Right lobe of liver (tissue), 4 donors: ENCODE results near the gene BEST1.

ENCODE experiments used
- POLR2A ChIP-seq: fragments of 450-650 bp; IDR thresholded peaks from one replicate; pipeline ENCODE4 v1.6.1; 2017; ENCODE audit warnings: antibody characterized with exemption, mild to moderate bottlenecking
- TF ChIP-seq, protein P1 (sequence below), 4 donors: fragments of 200-600 bp in 3 of 4; fragments of 450-650 bp in 1 of 4; IDR thresholded peaks; one replicate each; pipeline versions ENCODE4 v1.5.1 to v1.8.0; 2016 to 2022; ENCODE audit warnings: antibody characterized with exemption in 4 of 4, mild to moderate bottlenecking in 2 of 4
- donor health status: DM: no; HTN: no; CAD: no.
- donor health status: DM: no; HTN: no; CAD: no.
- donor health status: DM: no; HTN: yes; CAD: no.

DNA sequence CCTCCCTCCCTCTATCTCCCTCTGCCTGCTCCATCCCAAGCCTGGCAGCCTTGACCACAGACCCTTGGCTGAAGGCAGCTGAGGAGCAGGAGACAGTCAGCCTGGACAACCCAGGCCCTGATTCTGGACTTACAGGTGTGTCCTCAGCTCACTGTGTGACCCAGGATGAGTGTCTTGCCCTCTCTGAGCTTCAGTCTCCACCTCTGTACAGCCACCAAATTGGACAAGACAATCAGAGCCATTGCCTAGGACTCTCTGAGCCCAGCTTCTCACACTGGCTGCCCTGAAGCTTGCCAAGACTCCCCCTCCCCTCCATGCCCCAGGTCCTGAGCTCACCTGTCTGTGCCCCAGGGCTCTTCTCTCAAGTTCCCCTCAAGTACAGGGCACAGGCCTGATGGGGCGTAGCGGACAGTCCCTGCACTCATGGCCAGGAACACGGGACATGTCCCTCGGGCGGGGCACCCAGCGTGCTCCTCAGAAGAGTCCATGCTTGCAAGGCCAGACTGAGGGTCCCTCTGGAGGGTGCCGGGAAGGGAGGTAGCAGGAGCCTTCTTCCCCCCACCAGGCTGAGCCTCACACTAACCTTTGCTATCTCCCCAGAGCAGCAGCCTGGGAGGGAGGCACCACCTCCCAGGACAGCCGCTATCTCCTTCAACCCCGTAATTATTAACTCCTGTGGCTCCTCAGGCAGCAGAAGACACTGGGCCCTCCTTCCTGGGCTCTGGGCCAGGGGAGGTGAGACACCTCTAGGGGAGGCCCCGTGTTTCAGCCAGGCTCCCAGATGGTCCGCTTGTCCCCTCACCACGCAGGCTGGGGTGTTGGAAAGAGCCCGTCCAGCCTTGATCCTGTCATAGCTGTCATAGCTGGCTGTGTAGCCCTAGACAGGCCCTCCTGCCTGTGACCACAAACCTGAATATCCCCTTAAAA lies 30.2 kb upstream of the BEST1 start:
- TF ChIP-seq POLR2A, result no peak
- TF ChIP-seq, protein P1, sequence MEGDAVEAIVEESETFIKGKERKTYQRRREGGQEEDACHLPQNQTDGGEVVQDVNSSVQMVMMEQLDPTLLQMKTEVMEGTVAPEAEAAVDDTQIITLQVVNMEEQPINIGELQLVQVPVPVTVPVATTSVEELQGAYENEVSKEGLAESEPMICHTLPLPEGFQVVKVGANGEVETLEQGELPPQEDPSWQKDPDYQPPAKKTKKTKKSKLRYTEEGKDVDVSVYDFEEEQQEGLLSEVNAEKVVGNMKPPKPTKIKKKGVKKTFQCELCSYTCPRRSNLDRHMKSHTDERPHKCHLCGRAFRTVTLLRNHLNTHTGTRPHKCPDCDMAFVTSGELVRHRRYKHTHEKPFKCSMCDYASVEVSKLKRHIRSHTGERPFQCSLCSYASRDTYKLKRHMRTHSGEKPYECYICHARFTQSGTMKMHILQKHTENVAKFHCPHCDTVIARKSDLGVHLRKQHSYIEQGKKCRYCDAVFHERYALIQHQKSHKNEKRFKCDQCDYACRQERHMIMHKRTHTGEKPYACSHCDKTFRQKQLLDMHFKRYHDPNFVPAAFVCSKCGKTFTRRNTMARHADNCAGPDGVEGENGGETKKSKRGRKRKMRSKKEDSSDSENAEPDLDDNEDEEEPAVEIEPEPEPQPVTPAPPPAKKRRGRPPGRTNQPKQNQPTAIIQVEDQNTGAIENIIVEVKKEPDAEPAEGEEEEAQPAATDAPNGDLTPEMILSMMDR (IDR thresholded peaks at IDR 0.05), result no peak
